Measurements from ENCODE around the gene MAN1B1.

The MAN1B1 gene

GRCh38 chr9:137053944-137054931 lies 32.5 kb upstream of the MAN1B1 start, which contains the start of gene ENTPD2:
ENTPD2 (minus strand) TSS chr9:137054061; CDS start chr9:137053997, 64 bp downstream.
- TF ChIP-seq NFIC (IDR thresholded peaks at IDR 0.05) = peak; percentile 41; the same call in 1 of the 2 replicates
- TF ChIP-seq, protein P1, sequence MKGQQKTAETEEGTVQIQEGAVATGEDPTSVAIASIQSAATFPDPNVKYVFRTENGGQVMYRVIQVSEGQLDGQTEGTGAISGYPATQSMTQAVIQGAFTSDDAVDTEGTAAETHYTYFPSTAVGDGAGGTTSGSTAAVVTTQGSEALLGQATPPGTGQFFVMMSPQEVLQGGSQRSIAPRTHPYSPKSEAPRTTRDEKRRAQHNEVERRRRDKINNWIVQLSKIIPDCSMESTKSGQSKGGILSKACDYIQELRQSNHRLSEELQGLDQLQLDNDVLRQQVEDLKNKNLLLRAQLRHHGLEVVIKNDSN (IDR thresholded peaks at IDR 0.05) = no peak
- TF ChIP-seq EP300 (IDR thresholded peaks at IDR 0.05; ENCODE audit: borderline replicate concordance) = no peak
- TF ChIP-seq TAF1 (IDR thresholded peaks at IDR 0.05; ENCODE audit: low read depth) = 0 out of 2 replicates have a peak, but pooled peaks have one; percentile 37
- TF ChIP-seq, protein P2, sequence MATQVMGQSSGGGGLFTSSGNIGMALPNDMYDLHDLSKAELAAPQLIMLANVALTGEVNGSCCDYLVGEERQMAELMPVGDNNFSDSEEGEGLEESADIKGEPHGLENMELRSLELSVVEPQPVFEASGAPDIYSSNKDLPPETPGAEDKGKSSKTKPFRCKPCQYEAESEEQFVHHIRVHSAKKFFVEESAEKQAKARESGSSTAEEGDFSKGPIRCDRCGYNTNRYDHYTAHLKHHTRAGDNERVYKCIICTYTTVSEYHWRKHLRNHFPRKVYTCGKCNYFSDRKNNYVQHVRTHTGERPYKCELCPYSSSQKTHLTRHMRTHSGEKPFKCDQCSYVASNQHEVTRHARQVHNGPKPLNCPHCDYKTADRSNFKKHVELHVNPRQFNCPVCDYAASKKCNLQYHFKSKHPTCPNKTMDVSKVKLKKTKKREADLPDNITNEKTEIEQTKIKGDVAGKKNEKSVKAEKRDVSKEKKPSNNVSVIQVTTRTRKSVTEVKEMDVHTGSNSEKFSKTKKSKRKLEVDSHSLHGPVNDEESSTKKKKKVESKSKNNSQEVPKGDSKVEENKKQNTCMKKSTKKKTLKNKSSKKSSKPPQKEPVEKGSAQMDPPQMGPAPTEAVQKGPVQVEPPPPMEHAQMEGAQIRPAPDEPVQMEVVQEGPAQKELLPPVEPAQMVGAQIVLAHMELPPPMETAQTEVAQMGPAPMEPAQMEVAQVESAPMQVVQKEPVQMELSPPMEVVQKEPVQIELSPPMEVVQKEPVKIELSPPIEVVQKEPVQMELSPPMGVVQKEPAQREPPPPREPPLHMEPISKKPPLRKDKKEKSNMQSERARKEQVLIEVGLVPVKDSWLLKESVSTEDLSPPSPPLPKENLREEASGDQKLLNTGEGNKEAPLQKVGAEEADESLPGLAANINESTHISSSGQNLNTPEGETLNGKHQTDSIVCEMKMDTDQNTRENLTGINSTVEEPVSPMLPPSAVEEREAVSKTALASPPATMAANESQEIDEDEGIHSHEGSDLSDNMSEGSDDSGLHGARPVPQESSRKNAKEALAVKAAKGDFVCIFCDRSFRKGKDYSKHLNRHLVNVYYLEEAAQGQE (IDR thresholded peaks at IDR 0.05; ENCODE audit: low read depth) = no peak
- peak; percentile 72 for TF ChIP-seq MAX (IDR thresholded peaks at IDR 0.05)
- TF ChIP-seq CREB1 (IDR thresholded peaks at IDR 0.05; ENCODE audit: low read depth) = no peak
- TF ChIP-seq YY1 (IDR thresholded peaks at IDR 0.05; ENCODE audit: low read depth) = no peak
- no peak for TF ChIP-seq FOXM1 (IDR thresholded peaks at IDR 0.05; ENCODE audit: borderline replicate concordance, low read depth)
- TF ChIP-seq CEBPB (IDR thresholded peaks at IDR 0.05) = no peak
- TF ChIP-seq ZBTB7A (IDR thresholded peaks at IDR 0.05; ENCODE audit: low read depth) = peak; percentile 75; the same call in 1 of the 2 replicates
- TF ChIP-seq TCF12 (IDR thresholded peaks at IDR 0.05; ENCODE audit: low read depth) = peak; percentile 64
- 0 out of 2 replicates have a peak, but pooled peaks have one; percentile 10 for TF ChIP-seq TEAD4 (IDR thresholded peaks at IDR 0.05)
- peak; percentile 68 for TF ChIP-seq EGR1 (IDR thresholded peaks at IDR 0.05)
- no peak for TF ChIP-seq RAD21 (IDR thresholded peaks at IDR 0.05; ENCODE audit: low read depth)

GRCh38 chr9:137054932-137055384 lies 31.8 kb upstream of the MAN1B1 start:
- no peak for TF ChIP-seq TAF1 (IDR thresholded peaks at IDR 0.05; ENCODE audit: low read depth)
- TF ChIP-seq ZBTB7A (IDR thresholded peaks at IDR 0.05; ENCODE audit: low read depth) = no peak
- no peak for TF ChIP-seq EGR1 (IDR thresholded peaks at IDR 0.05)
- TF ChIP-seq, protein P1 (IDR thresholded peaks at IDR 0.05) = no peak
- no peak for TF ChIP-seq RAD21 (IDR thresholded peaks at IDR 0.05; ENCODE audit: low read depth)
- TF ChIP-seq CEBPB (IDR thresholded peaks at IDR 0.05) = no peak
- TF ChIP-seq EP300 (IDR thresholded peaks at IDR 0.05; ENCODE audit: borderline replicate concordance) = no peak
- no peak for TF ChIP-seq NFIC (IDR thresholded peaks at IDR 0.05)
- TF ChIP-seq, protein P2 (IDR thresholded peaks at IDR 0.05; ENCODE audit: low read depth) = no peak

DNA sequence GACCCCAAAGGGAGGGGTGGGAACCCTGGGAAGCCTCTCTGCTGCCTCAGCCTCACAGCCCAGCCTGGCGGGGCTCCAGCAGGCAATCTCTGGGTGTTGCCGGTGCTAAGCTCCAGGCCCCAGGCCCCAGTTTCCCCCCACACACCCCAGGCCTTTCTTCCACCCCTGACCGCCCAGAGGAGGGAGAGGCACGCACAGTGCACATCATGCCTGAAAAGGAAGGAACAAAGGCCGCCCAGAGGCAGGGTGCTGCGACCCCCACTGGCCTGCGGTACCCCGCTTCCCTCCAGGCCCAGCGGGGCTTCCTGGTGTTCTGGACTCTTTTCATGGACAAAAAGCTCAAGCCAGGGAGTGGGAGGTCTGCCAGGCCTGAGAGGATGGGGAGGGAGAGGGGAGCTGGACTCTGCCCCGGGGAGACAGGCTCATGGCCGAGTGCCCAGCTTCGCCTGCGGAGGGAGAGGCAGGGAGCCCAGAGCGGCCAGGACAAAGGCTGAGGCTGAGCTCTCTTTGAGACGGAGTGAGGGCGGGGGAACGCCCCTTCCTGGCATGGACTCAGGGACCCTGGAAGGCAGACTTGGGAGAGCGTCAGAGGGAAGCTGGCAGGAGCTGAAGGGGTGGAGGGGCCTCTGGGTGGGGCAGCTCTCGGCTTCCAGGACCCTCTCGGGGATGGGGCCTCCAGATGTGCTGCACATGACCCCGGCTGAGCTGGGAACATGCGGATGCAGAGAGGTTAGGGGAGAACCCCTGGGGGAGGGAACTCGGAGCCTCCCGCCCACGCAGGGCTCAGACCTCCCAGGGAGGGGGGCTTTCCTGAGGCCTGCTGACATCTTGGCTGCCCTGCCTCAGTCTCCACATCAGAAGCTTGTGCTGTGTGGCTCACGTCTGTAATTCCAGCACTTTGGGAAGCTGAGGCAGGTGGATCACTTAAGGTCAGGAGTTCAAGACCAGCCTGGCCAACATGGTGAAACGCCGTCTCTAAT lies 31.1 kb upstream of the MAN1B1 start:
- no peak for TF ChIP-seq FOXM1 (IDR thresholded peaks at IDR 0.05; ENCODE audit: borderline replicate concordance, low read depth)
- peak; percentile 48; the same call in 1 of the 2 replicates for TF ChIP-seq EP300 (IDR thresholded peaks at IDR 0.05; ENCODE audit: borderline replicate concordance)
- TF ChIP-seq TCF12 (IDR thresholded peaks at IDR 0.05; ENCODE audit: low read depth) = peak; percentile 73
- no peak for TF ChIP-seq MAX (IDR thresholded peaks at IDR 0.05)
- peak; percentile 90 for TF ChIP-seq EGR1 (IDR thresholded peaks at IDR 0.05)
- no peak; the same call in 1 of the 2 replicates for TF ChIP-seq TEAD4 (IDR thresholded peaks at IDR 0.05)
- TF ChIP-seq TAF1 (IDR thresholded peaks at IDR 0.05; ENCODE audit: low read depth) = no peak
- TF ChIP-seq, protein P2 (IDR thresholded peaks at IDR 0.05; ENCODE audit: low read depth) = no peak
- no peak for TF ChIP-seq YY1 (IDR thresholded peaks at IDR 0.05; ENCODE audit: low read depth)
- peak; percentile 90 for TF ChIP-seq NFIC (IDR thresholded peaks at IDR 0.05)
- TF ChIP-seq RAD21 (IDR thresholded peaks at IDR 0.05; ENCODE audit: low read depth) = no peak
- peak; percentile 95 for TF ChIP-seq ZBTB7A (IDR thresholded peaks at IDR 0.05; ENCODE audit: low read depth)
- TF ChIP-seq, protein P1 (IDR thresholded peaks at IDR 0.05) = no peak
- TF ChIP-seq CREB1 (IDR thresholded peaks at IDR 0.05; ENCODE audit: low read depth) = no peak
- no peak for TF ChIP-seq CEBPB (IDR thresholded peaks at IDR 0.05)

Measured in Ishikawa (cell line).